Loucy (cell line): ENCODE results near the gene TOGARAM1.

ENCODE experiments used
- H2AFZ ChIP-seq: fragments of 200-600 bp; sonication (generic); 2 replicates; pipeline ENCODE4 v1.6.0; 2016; ENCODE audit warnings: antibody characterized with exemption, mild to moderate bottlenecking, low read length, moderate library complexity
- H3F3A ChIP-seq: fragments of 200-600 bp; 2 replicates; pipeline ENCODE4 v1.6.0; 2016; ENCODE audit warnings: antibody characterized with exemption, low read depth, mild to moderate bottlenecking
- H3K27me3 ChIP-seq: fragments of 200-600 bp; sonication (generic); 2 replicates; pipeline ENCODE4 v1.6.1; 2014; ENCODE audit warnings: low read length, mild to moderate bottlenecking; ENCODE audit not compliant: insufficient read depth, poor library complexity, severe bottlenecking
- H3K36me3 ChIP-seq: fragments of 200-600 bp; sonication (generic); 2 replicates; pipeline ENCODE4 v1.6.1; 2016; ENCODE audit warnings: low read length; ENCODE audit not compliant: insufficient read depth
- H3K4me1 ChIP-seq: fragments of 200-600 bp; sonication (generic); 2 replicates; pipeline ENCODE4 v1.5.1; 2014; ENCODE audit warnings: low read length, mild to moderate bottlenecking; ENCODE audit not compliant: insufficient read depth, poor library complexity, severe bottlenecking
- H3K4me2 ChIP-seq: fragments of 200-600 bp; sonication (generic); 2 replicates; pipeline ENCODE4 v1.6.0; 2014; ENCODE audit warnings: antibody characterized with exemption, low read length, low read depth, mild to moderate bottlenecking; ENCODE audit not compliant: poor library complexity, severe bottlenecking
- H3K4me3 ChIP-seq: fragments of 200-600 bp; sonication (generic); 2 replicates; pipeline ENCODE4 v1.5.1; 2014; ENCODE audit warnings: low read length, mild to moderate bottlenecking, mixed read lengths; ENCODE audit not compliant: poor library complexity, severe bottlenecking
- H3K79me2 ChIP-seq: fragments of 200-600 bp; sonication (generic); 2 replicates; pipeline ENCODE4 v1.6.1; 2014; ENCODE audit warnings: low read length; ENCODE audit not compliant: insufficient read depth
- H3K9ac ChIP-seq: fragments of 200-600 bp; sonication (generic); 2 replicates; pipeline ENCODE4 v1.6.0; 2014; ENCODE audit warnings: mild to moderate bottlenecking, low read depth, low read length, moderate library complexity; ENCODE audit not compliant: poor library complexity, severe bottlenecking
- H3K9me2 ChIP-seq: fragments of 200-600 bp; sonication (generic); replicated peaks from 2 replicates; pipeline ENCODE4 v1.6.1; 2016; ENCODE audit warnings: low read depth, low read length, mixed read lengths
- H3K9me3 ChIP-seq: fragments of 200-600 bp; sonication (generic); 2 replicates; pipeline ENCODE4 v1.6.1; 2014; ENCODE audit warnings: mild to moderate bottlenecking, antibody characterized with exemption, low read length, low read depth; ENCODE audit not compliant: insufficient read depth
- H4K20me1 ChIP-seq: fragments of 200-600 bp; sonication (generic); 2 replicates; pipeline ENCODE4 v1.6.0; 2014; ENCODE audit warnings: antibody characterized with exemption, low read length, mild to moderate bottlenecking; ENCODE audit not compliant: insufficient read depth, poor library complexity, severe bottlenecking
- EZH2phosphoT487 ChIP-seq: fragments of 200-600 bp; IDR thresholded peaks from 2 replicates; pipeline ENCODE4 v1.6.1; 2018; ENCODE audit warnings: antibody characterized with exemption, mild to moderate bottlenecking, moderate library complexity, borderline replicate concordance
- TF ChIP-seq, protein P1 (sequence below): fragments of 200-600 bp; sonication (generic); conservative IDR thresholded peaks from 2 replicates; pipeline ENCODE4 v1.5.1; 2014; ENCODE audit warnings: mild to moderate bottlenecking, antibody characterized with exemption, low read length

The TOGARAM1 gene

DNA sequence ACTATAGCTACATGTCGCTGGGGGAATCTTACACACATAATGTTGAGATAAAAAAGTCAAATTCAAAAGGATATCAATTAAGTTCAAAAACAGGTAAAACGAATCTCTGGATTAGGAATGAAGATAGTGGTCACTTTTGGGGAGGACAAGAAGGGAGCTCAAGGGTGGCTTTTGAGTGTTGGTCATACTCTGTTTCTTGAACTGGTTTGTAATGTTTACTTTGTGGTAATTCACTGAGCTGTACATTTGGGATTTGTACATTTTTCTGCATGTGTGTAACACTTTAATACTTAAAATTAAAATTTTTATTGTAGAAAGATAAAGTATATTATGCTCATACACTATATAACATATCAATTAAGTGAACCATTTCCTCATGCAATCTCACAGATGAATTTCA is 26.8 kb upstream of the TOGARAM1 start:
- no peaks in the 10 kb centered on the region; the same call in 1 of the 2 replicates for H3F3A ChIP-seq
- no peak overlapping the region for H3K9ac ChIP-seq
- H3K4me3 ChIP-seq = no peak overlapping the region
- H3K79me2 ChIP-seq = peaks cover 6% of the 10 kb centered on the region; the same call in 1 of the 2 replicates
- H2AFZ ChIP-seq = no peak overlapping the region
- peaks cover 27% of the 10 kb centered on the region; the same call in 1 of the 2 replicates for H3K36me3 ChIP-seq
- no peak overlapping the region for H3K4me2 ChIP-seq
- H4K20me1 ChIP-seq = peaks cover 6% of the 10 kb centered on the region
- H3K27me3 ChIP-seq = no peaks in the 10 kb centered on the region
- H3K9me2 ChIP-seq = no peaks in the 10 kb centered on the region
- no peaks in the 10 kb centered on the region for H3K4me1 ChIP-seq
- TF ChIP-seq, protein P1, sequence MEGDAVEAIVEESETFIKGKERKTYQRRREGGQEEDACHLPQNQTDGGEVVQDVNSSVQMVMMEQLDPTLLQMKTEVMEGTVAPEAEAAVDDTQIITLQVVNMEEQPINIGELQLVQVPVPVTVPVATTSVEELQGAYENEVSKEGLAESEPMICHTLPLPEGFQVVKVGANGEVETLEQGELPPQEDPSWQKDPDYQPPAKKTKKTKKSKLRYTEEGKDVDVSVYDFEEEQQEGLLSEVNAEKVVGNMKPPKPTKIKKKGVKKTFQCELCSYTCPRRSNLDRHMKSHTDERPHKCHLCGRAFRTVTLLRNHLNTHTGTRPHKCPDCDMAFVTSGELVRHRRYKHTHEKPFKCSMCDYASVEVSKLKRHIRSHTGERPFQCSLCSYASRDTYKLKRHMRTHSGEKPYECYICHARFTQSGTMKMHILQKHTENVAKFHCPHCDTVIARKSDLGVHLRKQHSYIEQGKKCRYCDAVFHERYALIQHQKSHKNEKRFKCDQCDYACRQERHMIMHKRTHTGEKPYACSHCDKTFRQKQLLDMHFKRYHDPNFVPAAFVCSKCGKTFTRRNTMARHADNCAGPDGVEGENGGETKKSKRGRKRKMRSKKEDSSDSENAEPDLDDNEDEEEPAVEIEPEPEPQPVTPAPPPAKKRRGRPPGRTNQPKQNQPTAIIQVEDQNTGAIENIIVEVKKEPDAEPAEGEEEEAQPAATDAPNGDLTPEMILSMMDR = no peak
- TF ChIP-seq EZH2phosphoT487 = no peak
- no peaks in the 10 kb centered on the region for H3K9me3 ChIP-seq

DNA sequence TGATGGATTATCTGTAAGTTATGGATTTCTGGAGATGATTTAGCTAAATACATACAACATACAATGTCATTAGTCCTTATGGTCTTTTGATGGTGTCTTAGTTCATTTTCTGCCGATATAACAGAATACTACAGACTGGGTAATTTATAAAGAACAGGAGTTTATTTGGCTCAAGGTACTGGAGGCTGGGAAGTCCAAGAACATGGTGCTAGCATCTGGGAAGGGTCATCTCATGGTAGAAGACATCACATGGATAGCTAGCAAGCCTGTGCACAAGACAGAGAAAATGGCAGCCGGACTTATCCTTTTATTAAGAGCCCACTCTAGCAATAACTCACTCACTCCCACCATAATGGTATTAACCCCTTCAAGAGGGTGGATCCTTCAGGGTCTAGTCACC is 24.4 kb upstream of the TOGARAM1 start:
- no peaks in the 10 kb centered on the region for H3K9me2 ChIP-seq
- TF ChIP-seq, protein P1 = no peak
- no peak for TF ChIP-seq EZH2phosphoT487
- peaks cover 28% of the 10 kb centered on the region; the same call in 1 of the 2 replicates for H3K36me3 ChIP-seq
- no peak overlapping the region for H3K4me2 ChIP-seq
- H3K9ac ChIP-seq = no peak overlapping the region
- no peaks in the 10 kb centered on the region for H3K27me3 ChIP-seq
- no peaks in the 10 kb centered on the region for H3K9me3 ChIP-seq
- H4K20me1 ChIP-seq = peaks cover 6% of the 10 kb centered on the region
- no peaks in the 10 kb centered on the region for H3F3A ChIP-seq
- H3K4me3 ChIP-seq = no peak overlapping the region
- H2AFZ ChIP-seq = no peak overlapping the region
- H3K4me1 ChIP-seq = peaks cover 6% of the 10 kb centered on the region
- H3K79me2 ChIP-seq = peaks cover 6% of the 10 kb centered on the region; the same call in 1 of the 2 replicates

DNA sequence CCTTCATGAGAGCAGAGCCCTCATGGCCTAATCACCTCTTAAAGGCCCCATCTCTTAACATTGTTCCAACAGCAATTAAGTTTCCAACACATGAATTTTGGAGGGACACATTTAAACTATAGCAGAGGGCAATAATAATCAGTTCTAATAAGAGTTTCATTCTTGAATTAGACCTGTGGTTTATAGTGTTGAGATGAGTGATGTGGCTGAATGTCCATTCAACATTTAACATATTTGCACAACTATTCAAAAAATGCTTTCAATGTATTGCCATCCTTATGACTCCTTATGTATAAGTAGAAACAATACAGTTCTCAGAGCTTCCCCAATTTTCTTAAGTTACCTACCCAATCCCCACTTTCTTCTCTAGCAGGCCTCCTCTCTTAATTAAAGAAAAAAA is 21.8 kb upstream of the TOGARAM1 start:
- no peak overlapping the region for H3K4me2 ChIP-seq
- H3K9me3 ChIP-seq = no peaks in the 10 kb centered on the region
- H3K9ac ChIP-seq = no peak overlapping the region
- H3K4me3 ChIP-seq = no peak overlapping the region
- peaks cover 6% of the 10 kb centered on the region; the same call in 1 of the 2 replicates for H3K79me2 ChIP-seq
- H3K27me3 ChIP-seq = no peaks in the 10 kb centered on the region
- TF ChIP-seq, protein P1 = no peak
- TF ChIP-seq EZH2phosphoT487 = no peak
- H3F3A ChIP-seq = no peaks in the 10 kb centered on the region
- H3K4me1 ChIP-seq = peaks cover 6% of the 10 kb centered on the region
- H3K9me2 ChIP-seq = no peaks in the 10 kb centered on the region
- no peaks in the 10 kb centered on the region for H4K20me1 ChIP-seq
- H2AFZ ChIP-seq = no peak overlapping the region
- peaks cover 42% of the 10 kb centered on the region for H3K36me3 ChIP-seq
